ENCODE measurements around the gene VGLL2.

DNA sequence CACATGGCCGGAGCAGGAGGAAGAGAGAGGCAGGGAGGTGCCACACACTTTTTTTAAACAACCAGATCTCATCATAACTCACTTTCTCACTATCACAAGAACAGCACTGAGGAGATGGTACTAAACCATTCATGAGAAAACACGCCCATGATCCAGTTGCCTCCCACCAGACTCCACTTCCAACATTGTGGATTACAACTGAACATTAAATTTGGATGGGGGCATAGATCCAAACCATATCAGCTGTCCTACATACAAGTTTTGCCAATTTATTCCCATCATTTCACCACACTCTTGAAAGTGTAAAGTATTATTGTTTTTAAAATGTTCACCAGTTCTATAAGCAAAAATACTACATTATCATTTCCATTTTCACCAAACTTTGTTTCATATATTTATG is 33.9 kb upstream of the VGLL2 start:
- TF ChIP-seq CTCF (IDR thresholded peaks at IDR 0.05) (no peak), POLR2A (IDR thresholded peaks at IDR 0.05) (no peak)

All from thyroid gland (tissue), 4 donors.